CD4-positive, alpha-beta T cell treated with Interleukin-21 for 1 hour (primary cell): Measurements from ENCODE around the gene CTTNBP2.
"Not testable (repeated sequence)": the region's sequence is repeated elsewhere in the genome, so short reads cannot be mapped to it uniquely, and the experiment has no call there.

Experiments
- DNase-seq: peaks from one replicate; pipeline ENCODE4 v3.0.0-alpha.2; 2020

The CTTNBP2 gene

DNA sequence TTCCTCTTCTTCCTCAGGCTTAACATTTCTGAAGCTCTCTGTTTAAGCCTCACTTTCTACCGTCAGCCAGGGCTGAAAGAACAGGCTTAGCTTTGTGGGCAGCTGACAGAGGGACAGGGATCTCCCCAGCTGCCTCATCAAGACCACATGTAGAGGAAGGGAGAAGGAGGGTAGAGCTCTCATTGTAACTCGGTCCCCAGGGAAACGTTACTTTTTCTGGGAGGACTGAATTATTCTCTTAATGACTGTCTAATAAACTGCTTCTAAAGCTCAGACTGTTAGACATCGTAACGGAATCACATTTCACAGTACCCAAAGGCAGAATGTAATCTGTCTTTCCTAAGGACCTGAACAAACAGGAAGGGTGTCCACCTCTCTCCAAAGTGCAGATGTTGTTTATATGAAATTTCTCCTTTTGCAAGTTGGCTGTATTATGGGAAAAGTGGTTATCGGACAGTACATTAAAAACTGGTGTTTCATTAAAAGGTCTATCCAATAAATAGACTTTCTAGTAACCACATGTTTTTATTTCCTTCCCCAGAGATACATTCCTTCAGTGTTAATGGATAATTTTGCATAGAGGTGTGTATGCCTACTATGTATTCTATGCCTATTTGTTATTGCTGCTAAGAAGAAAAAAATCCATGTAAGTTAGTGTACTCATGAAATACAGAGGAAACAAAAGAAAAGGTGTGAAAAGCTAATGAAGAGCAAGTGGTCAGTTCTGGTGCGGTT lies 144.2 kb downstream of the CTTNBP2 start:
- no peak for DNase-seq

DNA sequence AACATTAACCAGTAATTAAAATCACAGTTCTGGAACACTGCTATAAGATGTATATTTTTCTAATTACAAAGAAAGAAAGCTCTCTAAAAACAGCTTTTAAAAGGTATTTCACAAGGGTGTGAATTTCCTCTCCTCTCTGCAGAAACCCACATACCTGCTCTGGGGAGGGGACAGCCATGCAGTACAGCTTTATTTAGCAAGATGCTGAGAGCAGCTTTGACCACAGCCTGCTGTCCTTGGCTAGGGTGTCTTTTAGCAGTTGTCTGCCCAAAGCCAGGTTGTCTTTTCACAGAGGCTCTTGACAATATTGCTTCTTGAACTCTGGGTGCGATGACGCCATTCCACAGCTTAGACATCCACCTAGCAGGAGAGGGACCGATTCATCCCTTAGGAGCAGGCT lies 148.3 kb downstream of the CTTNBP2 start:
- no peak for DNase-seq

DNA sequence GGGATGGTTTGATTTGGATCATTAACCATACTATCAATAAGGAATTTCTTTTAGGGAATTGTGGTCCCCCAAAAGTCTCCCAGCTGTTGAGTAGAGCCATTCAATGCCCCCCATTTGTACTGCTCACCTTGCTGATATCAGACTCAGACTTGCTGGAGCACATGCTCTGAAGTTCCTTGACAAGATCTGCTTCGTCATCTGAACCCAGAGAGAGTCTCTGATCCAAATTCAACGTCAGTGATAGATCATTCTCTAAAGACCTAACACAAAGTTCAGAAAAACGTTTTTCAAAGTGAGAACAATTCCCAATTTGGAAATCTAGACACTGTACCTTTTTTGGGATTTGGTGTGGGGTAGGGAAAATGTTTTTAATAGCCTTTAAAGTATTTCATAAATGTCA lies 153.9 kb downstream of the CTTNBP2 start:
- DNase-seq = no peak

DNA sequence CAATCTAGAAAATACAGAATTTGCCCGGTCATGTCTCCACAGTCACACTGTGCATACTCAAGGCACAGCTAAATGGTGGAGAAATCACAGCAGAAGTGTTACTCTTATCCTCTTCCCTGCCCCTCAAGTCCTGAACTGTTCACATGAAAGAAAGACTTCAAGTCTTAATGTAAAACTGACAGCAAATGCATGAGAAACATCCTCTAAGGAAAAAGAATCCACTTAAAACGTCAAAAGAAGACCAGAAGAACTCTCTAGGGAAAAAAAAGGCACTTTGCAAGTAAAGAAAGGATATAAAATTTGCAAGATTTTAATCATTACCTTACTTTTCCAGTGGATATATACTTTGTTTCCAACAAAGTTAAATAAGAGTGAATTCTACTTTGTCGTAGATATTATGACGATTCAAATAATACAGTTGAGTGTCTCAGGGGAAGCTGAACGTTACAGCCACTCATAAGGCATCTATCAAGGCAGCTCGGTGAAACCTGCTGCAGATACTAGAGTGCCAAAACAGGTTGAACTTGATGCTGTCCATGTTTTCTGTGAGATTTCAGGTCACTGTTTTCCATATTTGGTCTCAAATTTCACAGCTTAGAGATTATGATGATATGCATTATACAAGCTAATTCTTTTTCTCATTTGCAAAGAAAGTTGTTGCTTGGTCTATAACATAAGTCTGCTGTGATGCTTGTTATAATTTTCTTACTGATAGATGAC lies 155.0 kb downstream of the CTTNBP2 start:
- no peak for DNase-seq

DNA sequence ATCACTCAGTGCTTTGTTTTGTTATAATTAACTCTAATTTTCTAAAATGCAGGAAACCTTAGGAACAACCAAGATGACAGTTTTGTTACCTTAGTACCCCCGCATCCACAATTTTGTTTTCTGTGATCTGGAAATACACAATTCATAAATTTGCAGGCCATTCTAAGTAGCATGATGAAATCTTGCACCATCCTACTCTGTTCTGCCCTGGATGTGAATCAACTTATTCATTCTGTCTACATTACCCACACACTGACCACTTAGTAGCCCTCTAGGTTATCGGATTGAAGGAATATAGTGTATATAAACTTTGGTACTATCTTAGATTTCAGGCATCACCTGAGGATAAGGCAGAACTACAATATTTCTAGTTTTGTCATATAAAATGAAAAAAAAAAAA lies 155.9 kb downstream of the CTTNBP2 start:
- DNase-seq = no peak

DNA sequence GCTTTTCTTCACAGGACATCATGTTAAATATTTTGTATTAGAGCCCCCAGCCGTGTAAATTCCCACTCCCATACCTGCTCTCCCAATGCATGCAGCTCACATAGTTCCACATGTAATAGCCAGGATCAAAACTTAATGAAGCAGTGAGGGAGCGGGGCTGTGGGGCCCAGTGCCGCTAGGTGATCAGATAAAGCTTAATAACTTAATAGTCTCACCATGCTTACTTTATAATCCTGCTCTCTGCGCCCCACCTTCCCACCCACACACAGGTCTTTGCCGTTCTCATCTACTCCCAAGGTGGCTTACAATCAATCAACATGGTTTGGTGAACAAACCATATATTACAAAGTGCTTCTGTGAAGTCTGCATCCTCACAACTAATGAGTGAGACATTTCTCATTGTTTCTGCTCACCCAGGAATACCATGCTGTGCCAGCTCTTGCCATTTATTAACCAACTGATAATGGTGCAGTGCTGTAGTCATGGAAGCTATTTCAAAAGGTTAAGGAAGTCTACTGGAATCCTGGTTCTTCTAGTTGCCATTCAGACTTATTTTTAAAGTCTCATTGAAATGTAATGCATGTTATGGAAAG lies 156.4 kb downstream of the CTTNBP2 start:
- no peak for DNase-seq

DNA sequence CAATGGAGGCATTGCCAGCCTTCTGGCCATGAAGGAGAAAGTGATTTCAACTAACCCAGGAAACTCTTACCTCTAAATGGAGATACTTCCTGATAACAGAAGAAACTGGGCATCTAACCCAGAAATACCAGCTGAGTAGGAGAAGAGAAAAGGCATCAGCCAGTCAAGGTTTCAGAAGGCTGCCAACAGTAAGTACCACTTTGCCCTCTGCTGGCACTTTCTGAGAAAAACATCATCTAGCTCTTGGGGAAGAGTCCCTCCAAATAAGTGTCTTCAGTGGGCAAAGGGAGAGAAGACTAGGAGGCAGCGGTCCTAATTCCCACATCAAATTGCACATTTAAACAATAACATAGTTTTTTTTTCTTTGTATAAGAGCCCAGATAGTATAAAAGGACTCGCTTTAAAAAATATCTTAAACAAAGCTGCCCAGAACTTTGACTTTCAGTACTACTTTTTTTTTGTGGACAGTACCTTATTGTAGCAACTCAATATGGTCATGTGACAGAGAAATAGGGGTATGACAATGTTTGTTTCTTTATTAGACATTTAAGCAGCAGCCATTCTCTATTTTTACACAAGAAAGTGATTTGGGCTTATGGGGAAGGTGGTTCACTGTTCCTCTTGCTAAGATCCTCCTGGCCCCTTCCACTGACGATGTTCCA lies 157.3 kb downstream of the CTTNBP2 start:
- no peak for DNase-seq

DNA sequence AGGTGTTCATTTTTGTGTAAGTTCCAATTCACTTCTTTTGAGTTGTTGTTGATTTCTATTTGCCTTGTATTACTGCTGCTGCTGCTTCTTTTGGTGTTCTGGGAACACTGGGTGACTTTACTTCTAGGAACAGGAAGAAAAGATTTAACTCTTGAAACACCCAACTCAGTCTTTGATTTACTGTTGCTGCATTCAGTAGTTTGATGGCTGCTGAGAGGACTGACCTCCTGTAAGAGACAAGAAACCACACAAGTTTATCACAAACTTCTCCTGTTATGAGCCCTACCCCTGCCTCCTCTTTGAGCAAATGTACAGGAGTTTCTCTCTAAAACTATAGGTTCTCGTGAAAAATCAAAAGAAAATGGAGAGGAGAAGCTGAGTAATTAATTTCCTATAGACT lies 161.7 kb downstream of the CTTNBP2 start:
- DNase-seq = no peak

DNA sequence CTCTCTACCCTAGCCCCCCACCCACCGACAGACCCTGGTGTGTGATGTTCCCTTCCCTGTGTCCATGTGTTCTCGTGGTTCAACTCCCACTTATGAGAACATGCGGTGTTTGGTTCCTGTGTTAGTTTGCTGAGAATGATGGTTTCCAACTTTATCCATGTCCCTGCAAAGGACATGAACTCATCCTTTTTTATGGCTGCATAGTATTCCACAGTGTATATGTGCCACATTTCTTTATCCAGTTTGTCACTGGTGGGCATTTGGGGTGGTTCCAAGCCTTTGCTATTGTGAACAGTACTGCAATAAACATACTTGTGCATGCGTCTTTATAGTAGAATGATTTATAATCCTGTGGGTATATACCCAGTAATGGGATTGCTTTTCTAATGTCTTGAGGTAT lies 165.1 kb downstream of the CTTNBP2 start:
- DNase-seq = not testable (repeated sequence)

DNA sequence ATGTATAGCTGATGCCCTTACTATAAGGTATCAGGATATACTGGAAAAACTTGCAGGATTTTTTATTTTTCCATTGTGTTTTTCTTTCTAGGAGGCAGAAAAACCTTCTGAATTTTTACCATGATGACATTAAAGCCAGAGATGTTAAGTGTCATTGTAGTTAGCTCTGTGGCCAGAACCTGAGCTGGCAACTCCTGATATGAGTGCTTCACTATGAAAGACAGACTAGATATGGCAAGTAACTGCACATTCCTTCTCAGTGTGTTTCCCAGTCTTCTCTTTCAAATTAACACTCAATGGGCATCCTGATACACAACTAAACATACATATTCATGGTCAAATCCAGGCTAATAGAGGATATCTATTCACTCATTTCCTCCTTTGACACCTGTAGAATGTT lies 166.2 kb downstream of the CTTNBP2 start:
- no peak for DNase-seq

DNA sequence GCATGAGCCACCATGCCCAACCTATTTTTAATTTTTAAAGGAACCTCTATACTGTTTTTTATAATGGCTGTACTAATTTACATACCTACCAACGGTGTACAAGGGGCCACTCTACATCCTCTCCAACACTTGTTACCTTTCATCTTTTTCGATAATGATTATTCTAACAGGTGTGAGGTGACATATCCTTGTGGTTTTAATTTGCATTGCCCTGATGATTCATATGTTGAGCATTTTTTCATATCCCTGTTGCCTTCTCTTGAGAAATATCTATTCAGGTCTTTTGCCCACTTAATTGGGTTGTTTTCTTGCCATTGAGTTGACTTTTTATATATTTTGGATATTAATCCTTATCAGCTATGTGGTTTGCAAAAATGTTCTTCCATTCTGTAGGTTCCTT lies 167.0 kb downstream of the CTTNBP2 start:
- no peak for DNase-seq

DNA sequence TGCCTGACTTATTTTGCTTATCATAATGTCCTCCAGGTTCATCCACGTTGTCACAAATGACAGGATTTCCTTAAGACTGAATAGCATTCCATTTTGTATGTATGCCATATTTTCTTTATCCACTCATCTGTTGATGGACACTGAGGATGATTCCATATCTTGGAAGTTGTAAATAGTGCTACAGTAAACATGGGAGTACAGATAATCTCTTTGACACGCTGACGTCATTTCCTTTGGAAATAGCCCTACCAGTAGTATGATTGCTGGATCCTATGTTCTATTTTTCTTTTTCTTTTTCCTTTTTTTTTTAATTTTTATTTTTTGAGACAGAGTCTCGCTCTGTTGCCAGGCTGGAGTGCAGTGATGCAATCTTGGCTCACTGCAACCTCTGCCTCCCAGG lies 167.6 kb downstream of the CTTNBP2 start:
- DNase-seq = no peak

DNA sequence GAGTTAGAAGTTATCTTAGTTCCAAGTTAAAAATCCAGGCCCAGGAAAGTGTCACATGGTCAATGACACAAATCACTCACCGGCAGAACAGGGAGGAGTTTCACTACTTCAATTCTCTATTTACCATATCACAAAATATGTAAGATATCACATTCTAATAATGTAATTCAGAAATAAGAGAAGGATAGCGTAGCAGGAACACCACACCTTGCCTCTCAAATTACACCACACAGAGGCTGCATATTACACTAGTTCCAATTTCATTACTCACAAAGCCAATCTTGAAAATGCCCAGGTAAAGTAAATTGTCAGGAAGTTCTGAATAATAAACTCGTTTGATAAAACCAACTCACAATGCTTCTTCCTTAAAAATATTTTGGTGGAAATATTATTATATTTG lies 169.2 kb downstream of the CTTNBP2 start:
- DNase-seq = no peak

DNA sequence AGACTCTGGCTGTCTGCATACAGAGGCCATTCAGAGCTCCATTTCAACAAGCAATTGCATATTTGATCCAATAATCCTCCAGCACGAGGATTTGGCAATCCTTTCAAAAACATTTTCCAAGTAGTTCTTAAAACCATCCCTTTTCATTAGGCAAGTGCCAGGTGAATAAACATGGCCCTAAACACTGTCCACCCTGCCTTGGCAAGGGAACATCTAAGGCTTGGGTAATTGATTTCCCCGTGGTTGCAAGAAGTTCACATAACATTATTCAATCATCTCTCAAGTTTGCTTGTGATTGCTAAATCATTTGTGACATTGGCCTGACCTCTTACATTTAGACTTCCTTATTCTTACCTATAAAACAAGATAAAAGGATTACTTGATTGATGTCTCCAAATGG lies 175.2 kb downstream of the CTTNBP2 start:
- no peak for DNase-seq

DNA sequence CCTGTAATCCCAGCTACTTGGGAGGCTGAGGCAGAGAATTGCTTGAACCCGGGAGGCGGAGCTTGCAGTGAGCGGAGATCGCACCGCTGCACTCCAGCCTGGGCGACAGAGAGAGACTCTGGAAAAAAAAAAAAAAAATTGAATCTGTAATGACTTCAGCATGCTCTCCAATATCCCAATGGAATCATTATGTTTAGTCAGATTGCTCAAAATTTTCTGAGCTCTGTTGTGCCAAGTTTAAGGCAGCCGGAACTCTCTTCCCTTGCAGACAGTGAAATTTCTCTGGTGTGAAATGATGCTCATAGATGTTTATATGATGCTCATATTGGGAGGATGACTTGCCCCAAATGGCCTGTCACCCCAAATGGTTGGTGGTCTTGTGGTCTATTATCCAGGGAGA lies 180.9 kb downstream of the CTTNBP2 start:
- DNase-seq = no peak

DNA sequence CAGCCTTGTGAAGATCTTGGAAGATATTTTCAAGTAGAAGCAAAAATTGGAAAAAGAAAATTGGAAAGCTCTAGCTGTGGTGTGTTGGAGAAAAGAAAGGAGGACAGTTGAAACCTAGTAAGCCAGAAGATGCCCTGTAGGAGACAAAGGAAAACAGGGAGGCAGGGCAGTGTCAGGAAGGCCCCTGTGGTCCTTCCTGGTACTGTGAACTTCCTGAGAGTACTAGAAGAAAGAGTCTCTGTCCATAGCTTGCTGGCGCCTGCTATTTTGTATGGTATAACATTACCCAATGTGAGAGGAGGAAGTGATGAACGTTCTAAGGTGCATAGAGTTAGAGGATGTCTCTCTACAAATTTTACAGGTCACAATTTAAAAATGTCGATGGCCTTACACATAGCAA lies 183.1 kb downstream of the CTTNBP2 start:
- DNase-seq = no peak

DNA sequence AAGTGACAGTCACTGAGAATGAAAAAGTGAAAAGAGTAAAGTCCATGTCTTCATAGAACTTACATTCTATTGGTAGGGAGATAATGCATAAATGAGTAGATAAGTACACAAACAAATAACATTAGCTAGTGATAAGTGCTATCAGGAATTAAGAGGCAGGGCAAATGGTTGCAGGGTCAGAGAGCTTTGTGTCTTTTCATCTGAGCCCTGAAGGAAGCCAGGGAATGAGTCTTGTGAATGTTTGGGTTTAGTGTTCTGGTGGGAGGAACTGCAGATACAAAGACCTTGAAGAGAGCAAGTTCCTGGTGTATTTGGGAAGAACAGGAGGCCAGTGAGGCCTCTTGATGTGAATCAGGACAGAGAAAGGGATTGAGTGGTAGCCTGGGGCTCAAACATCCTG lies 183.8 kb downstream of the CTTNBP2 start:
- DNase-seq = no peak

DNA sequence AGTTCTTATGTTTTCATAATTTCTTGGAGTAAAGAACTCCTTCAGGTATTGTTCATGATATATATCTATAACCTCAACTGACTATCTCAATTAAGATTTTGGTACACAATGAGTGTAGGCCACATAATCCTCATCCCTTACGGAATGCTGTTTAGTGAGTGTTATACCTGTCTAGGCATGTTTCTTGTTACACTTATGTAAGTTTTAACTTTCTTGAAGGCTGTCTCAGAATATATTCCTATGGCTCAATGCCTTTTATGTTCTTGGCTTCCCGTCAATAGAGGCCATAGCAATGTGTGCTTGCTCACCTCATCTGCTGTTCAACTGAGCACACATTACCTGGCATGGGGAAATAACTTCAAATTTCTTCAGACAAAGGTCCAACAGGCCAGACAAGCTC lies 185.1 kb downstream of the CTTNBP2 start:
- no peak for DNase-seq

DNA sequence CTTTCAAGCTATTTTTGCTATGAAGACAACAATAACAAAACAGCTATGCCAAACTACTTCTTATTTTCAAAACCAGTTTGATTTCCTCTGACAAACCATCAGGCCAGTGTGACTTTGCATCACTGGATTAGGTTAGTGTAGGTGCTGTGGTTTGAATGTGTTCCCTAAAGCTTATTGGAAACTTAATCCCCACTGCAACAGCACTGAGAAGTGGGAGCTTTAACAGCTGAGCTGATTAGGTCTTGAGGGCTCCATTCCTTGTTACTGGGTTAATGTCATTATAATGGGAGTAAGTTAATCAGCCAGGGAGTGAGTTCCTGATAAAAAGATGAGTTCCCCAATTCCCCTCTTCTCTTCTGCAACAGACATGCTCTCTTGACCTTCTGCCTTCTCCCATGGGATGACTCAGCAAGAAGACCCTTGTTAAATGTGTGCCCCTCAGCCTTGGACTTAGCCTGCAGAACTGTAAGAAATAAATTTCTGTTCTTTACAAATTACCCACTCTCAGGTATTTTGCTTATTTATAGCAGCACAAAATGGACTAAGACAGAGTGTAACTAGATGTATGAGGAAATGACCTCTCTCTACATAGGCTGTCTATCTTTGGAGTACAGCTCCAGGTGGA lies 186.8 kb downstream of the CTTNBP2 start:
- no peak for DNase-seq

DNA sequence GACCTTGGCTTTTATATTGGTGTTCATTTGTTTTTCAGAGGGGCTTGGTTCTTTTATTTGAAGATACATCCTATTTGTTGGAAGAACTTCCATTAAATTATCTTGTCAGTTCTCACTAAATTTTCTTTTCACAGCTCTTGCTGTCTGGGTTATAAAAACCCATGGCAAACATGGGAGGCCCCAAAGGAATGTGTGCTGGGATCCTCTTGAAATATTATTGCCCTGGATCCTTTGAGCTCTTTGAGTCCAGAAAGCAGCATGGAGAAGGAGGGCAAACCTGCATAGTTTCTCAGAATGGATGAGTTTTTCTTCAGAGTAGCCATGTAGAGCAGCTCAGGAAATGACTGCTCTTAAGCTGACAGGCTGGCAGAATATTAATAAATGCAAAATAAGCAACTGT lies 187.4 kb downstream of the CTTNBP2 start:
- no peak for DNase-seq

DNA sequence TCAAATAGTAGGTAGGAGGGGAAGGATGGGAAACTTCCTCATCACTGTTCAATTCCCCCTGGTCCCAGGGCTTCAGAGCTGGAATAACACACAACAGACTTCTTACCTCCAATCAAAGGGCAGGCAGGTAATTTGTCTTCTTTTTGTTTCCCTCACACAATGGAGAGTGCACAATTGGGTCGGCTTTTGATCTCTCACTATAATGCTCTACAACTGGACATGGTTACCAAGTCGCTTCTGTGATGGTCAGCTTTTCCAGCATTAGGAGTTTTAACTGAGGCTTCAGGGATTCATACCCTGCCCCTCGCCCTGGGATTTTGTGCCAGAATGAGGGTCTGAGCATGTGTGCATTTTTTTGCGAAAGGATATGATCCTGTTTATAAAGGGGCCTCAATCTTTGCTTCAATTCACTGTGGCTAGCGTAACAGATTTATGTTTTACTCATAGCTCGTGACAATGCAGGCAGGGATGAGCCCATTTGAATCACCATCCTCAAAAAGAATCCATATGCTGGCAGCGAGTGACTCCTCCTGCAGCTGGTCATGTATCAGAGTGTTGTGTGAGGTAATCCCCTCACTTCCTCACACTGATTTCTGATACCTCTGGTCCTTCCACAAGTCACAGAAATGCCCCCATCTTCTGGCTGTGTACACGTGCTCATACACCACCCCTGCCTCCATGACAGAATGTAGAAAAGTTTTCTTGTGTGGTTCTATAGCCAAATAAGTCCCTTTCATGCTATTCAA lies 189.6 kb downstream of the CTTNBP2 start:
- no peak for DNase-seq

DNA sequence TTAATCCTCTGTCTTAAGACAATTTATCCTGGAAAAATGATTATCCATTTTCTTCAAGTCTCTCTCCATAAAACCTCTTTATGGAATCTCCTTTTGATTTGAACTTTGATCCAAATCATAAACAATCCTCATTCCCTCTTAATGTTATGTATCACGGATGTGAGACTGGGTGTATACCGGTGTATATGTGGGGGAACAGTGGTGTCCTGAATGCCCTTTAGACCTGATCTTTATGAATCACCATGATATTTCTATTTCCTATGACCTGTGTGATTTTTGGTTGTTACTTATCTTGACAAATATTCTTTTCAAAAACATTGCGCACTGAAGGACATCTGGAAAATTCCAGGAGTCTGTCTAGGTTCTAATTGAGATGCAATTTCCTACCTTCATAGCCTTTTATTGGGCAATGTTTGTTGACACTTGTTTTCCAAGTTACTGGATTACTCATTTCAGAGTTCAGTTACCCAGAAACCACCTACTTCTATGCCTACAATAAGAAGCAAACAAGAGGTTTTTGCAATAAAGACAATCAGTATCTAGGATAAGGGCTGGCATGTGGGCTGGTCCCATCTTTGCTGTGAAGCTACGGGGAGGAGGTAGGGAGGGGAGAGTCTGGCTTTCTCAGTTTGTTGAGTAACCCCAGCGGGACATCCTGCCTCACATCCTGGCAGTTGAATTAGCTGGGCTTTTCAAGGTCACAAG lies 190.4 kb downstream of the CTTNBP2 start:
- DNase-seq = no peak
